GM10248 (cell line): ENCODE measurements around the gene MAGOHB.

Source experiments
- CTCF ChIA-PET: fragments of 300-600 bp; sonication (Branson Sonifier 250); formaldehyde crosslinking; extraction: SDS; loops from one replicate; lab custom pipeline; 2021; ENCODE audit warnings: antibody characterized with exemption; lab: Yijun Ruan, JAX
- POLR2A ChIA-PET: fragments of 350-650 bp; sonication (Branson Sonifier 250); formaldehyde crosslinking; extraction: SDS; loops from one replicate; lab custom pipeline; 2020; ENCODE audit warnings: antibody characterized with exemption; lab: Yijun Ruan, JAX
- DNase-seq: peaks from one replicate; pipeline ENCODE4 v3.0.0; 2012; ENCODE audit errors: extremely low spot score
- CTCF ChIP-seq: IDR thresholded peaks from 2 replicates; pipeline ENCODE4 v1.5.1; 2012; ENCODE audit warnings: mild to moderate bottlenecking, low read depth; ENCODE audit errors: extremely low read depth, missing control alignments, control extremely low read depth

Gene MAGOHB

GRCh38 chr12:10624605-10625004, 11.2 kb upstream of the MAGOHB start:
- TF ChIP-seq CTCF: no peak
- ChIA-PET CTCF (no interaction called here), POLR2A (no interaction called here)
- DNase-seq: no peak

- POLR2A ChIA-PET: no interaction called here
- CTCF ChIA-PET: no interaction called here
- TF ChIP-seq CTCF: no peak
- DNase-seq: no peak
Measured at GRCh38 chr12:10623131-10623530, 9.7 kb upstream of the MAGOHB start.

GRCh38 chr12:10621278-10621677, 7.9 kb upstream of the MAGOHB start:
- ChIA-PET POLR2A (no interaction called here), CTCF (no interaction called here)
- no peak for DNase-seq
- no peak for TF ChIP-seq CTCF

- TF ChIP-seq CTCF: no peak
- DNase-seq: no peak
- POLR2A ChIA-PET: no interaction called here
- CTCF ChIA-PET: interaction anchor here (1.0 to 1.3 kb wide), 3 partner anchors 52 to 467 kb away, joined by 3 to 4 read pairs (median 3); no protein-coding TSS in a partner anchor
Measured at GRCh38 chr12:10620078-10620779, 6.8 kb upstream of the MAGOHB start.

- POLR2A ChIA-PET: no interaction called here
- TF ChIP-seq CTCF: no peak
Measured at GRCh38 chr12:10618338-10618987, 5.1 kb upstream of the MAGOHB start.

GRCh38 chr12:10617863-10618262, 4.5 kb upstream of the MAGOHB start:
- POLR2A ChIA-PET: no interaction called here
- TF ChIP-seq CTCF: no peak
- CTCF ChIA-PET: no interaction called here
- DNase-seq: no peak

More at GRCh38 chr12:10618338-10618987, 5.1 kb upstream of the MAGOHB start:
- DNase-seq: no peak
- CTCF ChIA-PET: interaction anchor here (1.3 kb wide), 1 partner anchor 54 kb away, joined by 4 read pairs; no protein-coding TSS in a partner anchor
